OCI-M1 (cell line): ENCODE data around the gene USP11.
"Not testable (repeated sequence)": the region's sequence is repeated elsewhere in the genome, so short reads cannot be mapped to it uniquely, and the experiment has no call there.

Experiments
- DNase-seq: peaks from one replicate; lab custom pipeline; 2025; lab: John Stamatoyannopoulos, UW

USP11 gene

GRCh38 chrX:47247206-47247998, 14.6 kb downstream of the USP11 start:
- DNase-seq: no peak

DNA sequence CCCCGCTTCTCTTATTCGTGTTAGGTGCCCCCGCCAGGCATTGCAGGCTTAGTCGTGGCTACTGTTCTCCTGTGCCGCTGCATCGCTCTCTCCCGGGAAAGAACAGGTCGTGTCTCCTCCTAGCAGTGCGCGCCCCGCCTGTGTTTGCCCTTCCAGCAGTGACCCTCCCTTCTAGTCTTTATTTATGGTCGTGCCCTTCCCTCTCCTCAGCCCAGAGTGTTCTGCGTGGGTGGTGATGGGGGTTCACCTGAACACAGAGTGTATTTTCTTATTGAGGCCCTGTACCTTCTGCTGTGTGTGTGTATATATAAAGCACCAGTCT, 15.2 kb downstream of the USP11 start:
- no peak for DNase-seq

DNA sequence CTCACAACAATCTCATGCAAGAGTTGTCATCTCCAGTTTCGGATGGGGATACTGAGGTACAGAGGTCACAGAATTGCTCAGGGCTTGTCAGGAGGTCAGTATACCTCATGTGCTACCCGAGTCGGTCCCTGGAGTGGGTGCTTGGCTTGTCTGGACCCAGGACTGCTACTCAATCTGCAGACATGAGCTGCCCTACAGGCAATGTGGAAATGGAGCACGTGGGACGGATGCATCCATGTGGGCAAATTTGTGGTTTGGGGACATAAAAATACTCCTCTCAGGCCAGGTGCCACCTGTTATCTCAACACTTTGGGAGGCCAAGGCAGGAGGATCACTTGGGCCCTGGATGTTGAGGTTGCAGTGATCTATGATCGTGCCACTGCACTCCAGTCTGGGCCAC, 15.8 kb downstream of the USP11 start:
- no peak for DNase-seq

DNA sequence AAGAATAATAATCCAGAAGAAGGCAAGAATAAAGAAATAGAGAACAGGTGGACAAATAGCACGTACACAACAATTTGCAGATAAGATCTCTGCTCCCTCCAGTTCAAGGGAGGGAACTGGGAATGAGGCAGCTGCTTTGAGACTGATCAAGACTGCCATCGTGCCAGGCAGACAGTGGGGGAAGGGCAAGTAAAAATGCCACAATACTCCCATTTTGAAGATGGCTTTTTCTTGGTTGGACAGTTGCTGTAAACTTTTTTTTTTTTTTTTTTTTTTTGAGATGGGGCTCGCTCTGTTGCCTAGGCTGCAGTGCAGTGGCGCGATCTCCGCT, 17.2 kb downstream of the USP11 start:
- DNase-seq: no peak

DNA sequence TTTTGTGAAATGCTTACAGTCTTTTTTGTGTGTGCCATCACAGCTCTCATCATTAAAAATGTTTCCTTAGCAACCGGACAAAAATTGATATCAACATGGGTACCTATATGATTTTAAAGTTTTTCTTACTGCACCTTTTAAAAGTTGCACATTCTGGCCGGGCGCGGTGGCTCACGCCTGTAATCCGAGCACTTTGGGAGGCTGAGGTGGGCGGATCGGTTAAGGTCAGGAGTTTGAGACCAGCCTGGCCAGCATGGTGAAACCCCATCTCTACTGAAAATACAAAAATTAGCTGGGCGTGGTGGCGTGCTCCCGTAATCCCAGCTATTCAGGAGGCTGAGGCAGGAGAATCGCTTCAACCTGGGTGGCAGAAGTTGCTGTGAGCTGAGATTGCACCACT, 24.8 kb downstream of the USP11 start:
- DNase-seq: not testable (repeated sequence)

- peak; percentile 33 for DNase-seq
Observed at GRCh38 chrX:47264483-47265173, 31.8 kb downstream of the USP11 start.

DNA sequence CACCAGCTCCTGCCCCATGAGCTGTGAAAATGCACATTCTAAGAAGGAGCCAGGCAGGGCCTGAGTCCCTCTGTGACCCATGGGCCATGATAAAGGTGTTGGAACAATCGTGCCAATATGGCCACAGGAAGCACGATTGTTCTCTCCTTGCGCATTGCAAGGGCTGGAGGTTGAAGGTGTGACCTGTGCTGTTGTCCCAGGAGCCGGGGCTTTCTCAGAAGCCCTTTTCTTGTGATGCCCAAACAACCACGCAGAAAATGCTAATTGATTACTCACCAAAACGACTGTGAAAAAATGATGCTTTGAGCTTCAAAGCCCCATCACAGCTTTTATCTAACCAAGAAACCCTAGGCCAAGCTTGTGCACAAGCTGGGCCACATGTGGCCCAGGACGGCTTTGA, 33.8 kb downstream of the USP11 start:
- DNase-seq: no peak

- DNase-seq: no peak
Observed at GRCh38 chrX:47272013-47272408, 39.2 kb downstream of the USP11 start.

GRCh38 chrX:47273011-47273730, 40.4 kb downstream of the USP11 start:
- DNase-seq: no peak

DNA sequence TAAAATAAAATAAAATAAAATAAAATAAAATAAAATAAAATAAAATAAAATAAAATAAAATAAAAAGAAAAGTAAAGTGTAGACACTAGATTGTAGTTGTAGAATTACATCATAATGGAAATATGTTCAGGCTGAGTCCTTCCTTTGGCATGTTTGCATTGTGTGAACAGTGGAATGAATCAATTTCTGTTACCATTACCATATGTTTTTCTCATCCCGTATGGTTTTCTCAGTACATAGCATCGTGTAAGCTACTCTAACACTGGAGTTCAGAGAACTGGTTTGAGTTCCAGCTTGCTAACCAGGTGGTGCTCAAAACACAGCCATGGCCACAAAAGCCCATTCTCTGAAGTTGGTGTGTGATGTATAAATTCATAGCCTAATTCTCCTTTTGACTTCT, 45.9 kb downstream of the USP11 start:
- no peak for DNase-seq

- peak; percentile 70 for DNase-seq
Observed at GRCh38 chrX:47283015-47283771, 50.4 kb downstream of the USP11 start.

- DNase-seq: not testable (repeated sequence)
Observed at GRCh38 chrX:47284616-47285015, 51.8 kb downstream of the USP11 start.

- no peak for DNase-seq
Observed at GRCh38 chrX:47285836-47286320, 53.1 kb downstream of the USP11 start.

GRCh38 chrX:47293106-47293505, 60.3 kb downstream of the USP11 start:
- DNase-seq: no peak

- no peak for DNase-seq
Observed at GRCh38 chrX:47296766-47297365, 64.1 kb downstream of the USP11 start.

GRCh38 chrX:47297874-47298273, 65.1 kb downstream of the USP11 start:
- no peak for DNase-seq
